Measurements from ENCODE around the gene KLRC1.
"Not testable (repeated sequence)": the region's sequence is repeated elsewhere in the genome, so short reads cannot be mapped to it uniquely, and the experiment has no call there.

DNA sequence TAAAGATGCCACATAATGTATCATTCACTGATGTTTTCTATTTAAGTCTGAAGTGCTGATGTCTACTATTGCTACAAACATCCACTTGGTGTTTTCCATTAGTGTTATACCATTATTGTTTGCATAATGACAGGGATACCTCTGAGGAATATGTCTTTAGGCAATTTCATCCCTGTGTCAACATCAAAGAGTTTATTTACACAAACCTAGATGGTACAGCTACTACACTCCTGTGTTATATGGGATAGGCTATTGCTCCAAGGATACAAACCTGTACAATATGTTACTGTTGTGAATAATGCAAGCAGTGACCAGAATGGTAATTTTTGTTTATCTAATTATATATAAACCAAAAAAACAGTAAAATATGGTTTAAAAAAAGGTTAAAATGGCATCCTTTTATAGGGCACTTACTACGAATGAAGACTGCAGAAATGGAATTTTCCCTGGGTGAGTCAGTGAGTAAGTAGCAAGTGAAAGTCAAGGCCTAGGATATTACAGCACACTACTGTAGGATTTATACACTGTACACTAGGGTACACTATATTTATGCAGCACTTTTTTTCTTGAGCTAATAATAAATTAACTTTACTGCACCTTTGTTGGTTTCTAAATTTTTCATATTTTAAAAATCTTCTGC, 28.8 kb downstream of the KLRC1 start:
- not testable (repeated sequence) for TF ChIP-seq CTCF, POLR2AphosphoS5, POLR2A (IDR thresholded peaks at IDR 0.05)

All from prostate gland (tissue), 2 donors.